ENCODE measurements around the gene PHACTR3.

The PHACTR3 gene

DNA sequence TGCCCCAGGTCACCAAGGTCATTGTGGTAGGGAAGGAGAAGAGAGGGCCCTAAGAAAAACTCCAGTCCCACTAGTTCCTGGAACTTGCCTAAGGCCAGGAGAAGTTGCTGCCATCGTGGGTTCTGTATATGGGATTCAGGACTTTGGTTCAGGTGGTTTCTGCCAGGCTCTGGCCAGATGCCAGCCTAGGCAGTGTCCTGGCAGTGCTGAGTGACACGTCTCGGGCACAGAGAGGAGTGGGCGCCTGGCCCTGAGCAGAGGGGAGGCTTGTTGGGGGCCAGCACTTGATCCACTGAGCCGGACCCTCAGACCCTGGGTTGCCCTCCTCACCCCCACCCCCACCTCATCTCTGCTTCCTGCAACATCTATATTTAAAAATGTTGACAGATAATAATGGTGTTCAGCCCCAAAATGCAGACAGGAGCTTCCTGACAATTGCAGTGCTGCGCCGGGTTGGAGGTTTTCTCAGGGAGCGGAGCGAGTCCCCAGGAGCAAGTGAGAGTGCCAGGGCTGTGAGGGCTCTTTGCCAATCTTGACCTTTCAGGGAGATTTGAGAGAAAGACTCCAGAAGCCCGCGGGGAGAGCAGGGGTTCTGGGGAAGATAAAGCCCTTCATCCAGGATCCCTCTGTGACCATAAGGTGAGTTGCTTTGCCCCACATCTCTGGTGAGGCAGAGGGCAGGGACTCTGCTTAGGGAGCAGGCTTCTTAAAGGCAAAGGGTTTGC lies 71.9 kb downstream of the PHACTR3 start:
- DNase-seq = no peak

- no peak for DNase-seq
Observed at GRCh38 chr20:59676851-59677182, 72.5 kb downstream of the PHACTR3 start.

- DNase-seq = no peak
Observed at GRCh38 chr20:59677586-59677985, 73.2 kb downstream of the PHACTR3 start.

GRCh38 chr20:59678288-59678687 lies 73.9 kb downstream of the PHACTR3 start:
- no peak for DNase-seq

DNA sequence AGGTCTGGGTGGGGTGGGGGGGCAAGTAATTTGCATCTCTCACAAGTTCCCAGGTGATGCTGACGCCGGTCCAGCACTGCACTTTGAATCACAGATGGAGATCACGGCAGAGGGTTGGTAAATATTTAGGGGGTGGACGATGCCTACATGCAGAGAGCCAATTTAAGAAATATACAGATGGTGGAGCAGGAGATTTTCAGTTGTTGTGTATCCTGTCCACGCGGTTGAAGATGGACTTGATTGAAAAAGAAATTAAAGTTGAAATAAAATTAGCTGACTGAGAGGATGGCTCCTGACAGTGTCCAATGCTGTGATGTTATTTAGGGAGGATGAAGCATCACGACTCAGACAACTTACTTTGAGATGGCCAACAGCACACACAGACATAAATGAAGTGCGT lies 74.6 kb downstream of the PHACTR3 start:
- DNase-seq = no peak

GRCh38 chr20:59680148-59680650 lies 75.9 kb downstream of the PHACTR3 start:
- no peak for DNase-seq

- DNase-seq = no peak
Observed at GRCh38 chr20:59680852-59681251, 76.5 kb downstream of the PHACTR3 start.

DNA sequence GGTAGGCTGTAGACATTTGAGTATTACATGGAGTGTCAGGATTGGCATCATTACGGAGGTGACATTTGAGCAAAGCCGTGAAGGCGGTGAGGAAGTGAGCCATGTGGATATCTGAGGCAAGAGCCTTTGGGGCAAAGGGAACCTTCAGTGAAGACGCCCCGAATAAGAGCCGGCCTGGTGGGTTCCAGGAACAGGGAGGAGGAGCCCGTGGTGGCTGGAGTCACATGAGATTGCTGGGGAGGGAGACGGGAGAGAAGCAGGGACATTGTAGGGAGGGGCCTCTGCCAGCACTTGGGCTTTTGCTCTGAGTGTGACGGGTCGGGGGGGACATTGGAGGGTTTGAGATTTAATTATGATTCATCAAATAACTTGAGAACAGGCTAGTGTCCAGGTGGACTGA lies 78.3 kb downstream of the PHACTR3 start:
- no peak for DNase-seq

GRCh38 chr20:59683181-59683580 lies 78.8 kb downstream of the PHACTR3 start:
- DNase-seq = no peak

- no peak for DNase-seq
Observed at GRCh38 chr20:59684685-59685242, 80.4 kb downstream of the PHACTR3 start.

GRCh38 chr20:59686404-59687346 lies 82.3 kb downstream of the PHACTR3 start:
- no peak for DNase-seq

GRCh38 chr20:59688356-59688755 lies 84.0 kb downstream of the PHACTR3 start:
- DNase-seq = no peak

GRCh38 chr20:59688999-59689398 lies 84.7 kb downstream of the PHACTR3 start:
- no peak for DNase-seq

- DNase-seq = no peak
Observed at GRCh38 chr20:59690101-59690500, 85.8 kb downstream of the PHACTR3 start.

DNA sequence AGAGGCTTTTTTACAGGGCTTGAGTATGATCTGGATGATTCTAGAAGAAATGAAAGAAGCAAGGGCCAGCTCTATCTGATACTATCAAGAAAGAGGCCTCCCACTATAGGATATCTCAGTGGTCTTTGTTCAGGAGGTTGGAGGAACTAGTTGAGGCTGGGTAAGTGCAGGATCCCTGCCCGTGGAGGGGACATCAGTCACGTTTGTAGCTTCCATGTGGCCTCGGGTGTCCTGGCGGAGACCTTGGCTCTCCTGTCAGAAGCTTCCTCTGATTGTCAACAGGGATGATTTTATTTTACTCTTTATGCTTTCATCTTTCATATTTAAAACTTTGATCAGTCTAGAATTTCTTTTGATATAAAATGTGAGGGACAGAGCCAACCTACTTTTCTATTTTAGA lies 86.6 kb downstream of the PHACTR3 start:
- no peak for DNase-seq

- DNase-seq = no peak
Observed at GRCh38 chr20:59692139-59692538, 87.8 kb downstream of the PHACTR3 start.

DNA sequence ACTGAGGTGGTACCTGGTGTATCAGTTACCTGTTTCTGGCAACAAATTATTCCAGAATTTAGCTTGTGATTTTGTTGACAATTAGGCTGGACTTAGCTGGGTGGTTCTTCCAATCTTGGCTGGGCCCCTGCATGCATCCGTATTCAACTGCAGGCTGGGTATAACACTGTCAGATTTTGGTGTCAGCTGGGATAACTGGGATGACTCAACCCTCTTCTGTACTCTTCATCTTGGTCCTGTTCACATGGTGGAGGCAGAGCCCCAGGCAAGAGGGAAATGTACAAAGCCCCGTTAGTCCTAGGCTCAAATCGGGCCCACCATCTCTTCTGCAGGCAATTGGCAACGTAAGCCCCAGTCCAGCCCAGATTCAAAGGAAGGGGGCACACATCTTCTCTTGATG lies 89.2 kb downstream of the PHACTR3 start:
- DNase-seq = no peak

DNA sequence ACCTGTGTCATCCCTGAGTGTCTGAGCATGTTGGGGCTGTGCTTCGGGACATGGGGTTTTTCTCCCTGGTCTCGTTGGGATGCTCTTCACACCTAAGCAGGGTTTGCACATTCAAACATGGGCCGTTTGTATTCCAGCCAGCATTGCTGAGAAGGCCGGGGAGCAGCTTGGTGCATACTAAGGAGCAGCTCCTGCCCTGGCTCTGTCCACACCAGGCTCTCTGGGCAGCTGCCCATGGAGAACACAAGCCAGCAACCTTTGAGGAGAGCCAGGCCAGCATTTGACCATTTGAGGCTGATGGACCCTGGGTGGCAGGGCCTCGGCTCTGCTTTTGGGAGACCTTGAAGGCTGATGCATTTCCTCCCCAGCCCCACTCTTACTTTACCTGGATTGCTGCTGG lies 92.1 kb downstream of the PHACTR3 start:
- no peak for DNase-seq

DNA sequence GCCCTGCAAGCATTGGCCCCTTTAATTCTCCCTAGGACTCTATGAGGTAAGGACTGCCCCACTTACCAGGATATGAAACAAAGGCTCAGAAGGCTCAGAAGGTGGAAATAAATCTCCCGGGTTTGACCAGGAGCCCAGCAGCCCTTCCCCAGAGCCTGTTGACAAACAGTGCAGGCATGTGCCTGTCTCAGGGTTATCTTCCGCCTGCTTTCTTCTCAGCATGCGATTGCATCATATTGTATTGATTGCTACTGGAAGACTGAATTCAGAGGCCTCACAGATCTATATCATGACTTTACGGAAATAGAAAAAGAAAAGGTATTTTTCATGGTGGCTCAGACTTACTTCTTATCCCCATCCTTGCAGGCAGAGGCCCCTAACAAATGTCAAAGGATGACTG lies 92.7 kb downstream of the PHACTR3 start:
- DNase-seq = no peak

DNA sequence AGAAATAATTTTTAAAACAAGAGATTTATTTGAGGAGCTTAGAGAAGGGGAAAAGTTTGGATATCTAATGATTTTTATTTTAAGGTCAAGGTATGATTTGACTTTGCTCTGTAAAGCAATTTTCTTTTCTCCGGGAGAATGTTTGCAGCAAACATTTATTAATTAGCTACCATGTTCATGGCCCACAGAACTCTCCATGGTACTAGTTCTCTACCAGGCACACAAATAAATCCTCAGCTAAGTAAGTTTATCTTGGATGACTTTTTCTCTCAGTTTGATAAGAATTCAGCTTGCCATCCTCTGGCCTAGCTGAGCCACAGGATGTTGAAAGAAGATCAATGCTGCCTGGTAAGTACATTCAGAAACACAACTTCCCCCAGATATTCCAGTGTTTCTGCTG lies 94.3 kb downstream of the PHACTR3 start:
- no peak for DNase-seq

- DNase-seq = no peak
Observed at GRCh38 chr20:59701236-59701635, 96.9 kb downstream of the PHACTR3 start.

DNA sequence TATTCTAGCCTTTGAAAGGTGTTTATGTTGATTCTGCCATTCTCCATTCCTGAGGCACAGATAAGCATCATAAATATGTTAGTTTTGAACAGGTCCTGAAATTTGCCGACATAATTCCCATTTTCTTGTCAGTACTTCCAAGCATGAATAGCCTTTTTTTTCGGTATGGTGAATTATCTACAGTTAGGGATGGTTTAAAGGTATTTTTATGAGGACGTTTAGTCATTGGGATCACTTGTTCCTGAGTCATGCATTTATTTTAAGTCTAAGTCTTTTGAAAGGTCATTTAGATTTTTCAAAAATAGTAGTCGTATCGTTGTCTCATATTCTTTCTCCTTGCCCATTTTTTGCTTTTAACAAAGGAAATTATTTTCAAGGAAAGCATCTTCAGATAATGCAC lies 98.7 kb downstream of the PHACTR3 start:
- no peak for DNase-seq

GRCh38 chr20:59705651-59706399 lies 101.5 kb downstream of the PHACTR3 start:
- DNase-seq = no peak
